ENCODE results near the gene TBC1D4. TPM values are rescaled to one million over a fixed set of nuclear protein-coding genes. Genes with fewer than 3 reads are reported as not detected.
A peak's percentile ranks its signal among the peaks of the same experiment; 100 is the strongest.

Gene TBC1D4
- polyA plus RNA-seq, 1 of the 3 experiments (the other 2 are of a cell fraction): 8.8 TPM

- peaks cover 0 to 4% of the 10 kb centered on the region in 2 experiments; a peak in 2 of 4 replicates for H3K4me1 ChIP-seq (ENCODE audit: control insufficient read depth in 1 of 2, insufficient read depth in 2 of 2, low read depth in 1 of 2, low read length in 1 of 2)
- no peak overlapping the region for H3K9ac ChIP-seq
- H3K4me3 ChIP-seq (ENCODE audit: low read depth in 2 of 2, low read length in 1 of 2): no peak overlapping the region
- no peaks in the 10 kb centered on the region for H3K9me3 ChIP-seq
- POLR2A ChIA-PET: no interaction called here
- H3K79me2 ChIP-seq (ENCODE audit: insufficient read depth): no peaks in the 10 kb centered on the region
- no peak overlapping the region for H2AFZ ChIP-seq (ENCODE audit: low read depth)
- no peaks in the 10 kb centered on the region for H3K36me3 ChIP-seq (replicated peaks in 1 of 2; ENCODE audit: control insufficient read depth in 1 of 2, insufficient read depth in 2 of 2, low read length in 1 of 2)
- H3K4me2 ChIP-seq: no peak overlapping the region
- WGBS (ENCODE audit: low lambda C conversion rate): 97% methylated on average over 2 of the region's 2 CpGs
- TF ChIP-seq MEF2A (IDR thresholded peaks at IDR 0.05; ENCODE audit: borderline replicate concordance, low read depth) (no peak), SMC3 (IDR thresholded peaks at IDR 0.05; ENCODE audit: low read depth, low read length) (no peak), RXRA (IDR thresholded peaks at IDR 0.05; ENCODE audit: borderline replicate concordance, low read depth) (no peak), YY1 (IDR thresholded peaks at IDR 0.05; ENCODE audit: low read depth) (no peak), NFIC (IDR thresholded peaks at IDR 0.05; ENCODE audit: borderline replicate concordance) (0 out of 2 replicates have a peak, but pooled peaks have one; percentile 9), TCF12 (IDR thresholded peaks at IDR 0.05) (0 out of 2 replicates have a peak, but pooled peaks have one; percentile 22), TAF1 (IDR thresholded peaks at IDR 0.05; ENCODE audit: borderline replicate concordance, low read depth, low read length) (no peak), GABPA (IDR thresholded peaks at IDR 0.05; ENCODE audit: low read depth) (no peak), ELF1 (IDR thresholded peaks at IDR 0.05) (no peak), EZH2phosphoT487 (IDR thresholded peaks at IDR 0.05; ENCODE audit: borderline replicate concordance, low read depth) (no peak)
- TF ChIP-seq, protein P1, sequence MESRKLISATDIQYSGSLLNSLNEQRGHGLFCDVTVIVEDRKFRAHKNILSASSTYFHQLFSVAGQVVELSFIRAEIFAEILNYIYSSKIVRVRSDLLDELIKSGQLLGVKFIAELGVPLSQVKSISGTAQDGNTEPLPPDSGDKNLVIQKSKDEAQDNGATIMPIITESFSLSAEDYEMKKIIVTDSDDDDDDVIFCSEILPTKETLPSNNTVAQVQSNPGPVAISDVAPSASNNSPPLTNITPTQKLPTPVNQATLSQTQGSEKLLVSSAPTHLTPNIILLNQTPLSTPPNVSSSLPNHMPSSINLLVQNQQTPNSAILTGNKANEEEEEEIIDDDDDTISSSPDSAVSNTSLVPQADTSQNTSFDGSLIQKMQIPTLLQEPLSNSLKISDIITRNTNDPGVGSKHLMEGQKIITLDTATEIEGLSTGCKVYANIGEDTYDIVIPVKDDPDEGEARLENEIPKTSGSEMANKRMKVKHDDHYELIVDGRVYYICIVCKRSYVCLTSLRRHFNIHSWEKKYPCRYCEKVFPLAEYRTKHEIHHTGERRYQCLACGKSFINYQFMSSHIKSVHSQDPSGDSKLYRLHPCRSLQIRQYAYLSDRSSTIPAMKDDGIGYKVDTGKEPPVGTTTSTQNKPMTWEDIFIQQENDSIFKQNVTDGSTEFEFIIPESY (IDR thresholded peaks at IDR 0.05; ENCODE audit: borderline replicate concordance, low read depth): no peak
- TF ChIP-seq, protein P2, sequence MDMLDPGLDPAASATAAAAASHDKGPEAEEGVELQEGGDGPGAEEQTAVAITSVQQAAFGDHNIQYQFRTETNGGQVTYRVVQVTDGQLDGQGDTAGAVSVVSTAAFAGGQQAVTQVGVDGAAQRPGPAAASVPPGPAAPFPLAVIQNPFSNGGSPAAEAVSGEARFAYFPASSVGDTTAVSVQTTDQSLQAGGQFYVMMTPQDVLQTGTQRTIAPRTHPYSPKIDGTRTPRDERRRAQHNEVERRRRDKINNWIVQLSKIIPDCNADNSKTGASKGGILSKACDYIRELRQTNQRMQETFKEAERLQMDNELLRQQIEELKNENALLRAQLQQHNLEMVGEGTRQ (IDR thresholded peaks at IDR 0.05; ENCODE audit: borderline replicate concordance, low read depth, low read length): no peak
- TF ChIP-seq, protein P3, sequence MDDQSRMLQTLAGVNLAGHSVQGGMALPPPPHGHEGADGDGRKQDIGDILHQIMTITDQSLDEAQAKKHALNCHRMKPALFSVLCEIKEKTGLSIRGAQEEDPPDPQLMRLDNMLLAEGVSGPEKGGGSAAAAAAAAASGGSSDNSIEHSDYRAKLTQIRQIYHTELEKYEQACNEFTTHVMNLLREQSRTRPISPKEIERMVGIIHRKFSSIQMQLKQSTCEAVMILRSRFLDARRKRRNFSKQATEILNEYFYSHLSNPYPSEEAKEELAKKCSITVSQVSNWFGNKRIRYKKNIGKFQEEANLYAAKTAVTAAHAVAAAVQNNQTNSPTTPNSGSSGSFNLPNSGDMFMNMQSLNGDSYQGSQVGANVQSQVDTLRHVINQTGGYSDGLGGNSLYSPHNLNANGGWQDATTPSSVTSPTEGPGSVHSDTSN (IDR thresholded peaks at IDR 0.05): no peak
- H3K9me2 ChIP-seq: no peaks in the 10 kb centered on the region
- no peak overlapping the region; a peak in 1 of 4 replicates for H3K27ac ChIP-seq (ENCODE audit: low read depth in 2 of 2, low read length in 1 of 2)
- no peaks in the 10 kb centered on the region for H3F3A ChIP-seq (replicated peaks; ENCODE audit: insufficient read depth)
- no peak for DNase-seq
- no peaks in the 10 kb centered on the region for H4K20me1 ChIP-seq (ENCODE audit: insufficient read depth)
- CTCF ChIA-PET: interaction anchor here (0.8 kb wide), 1 partner anchor 8 kb away, joined by 4 read pairs; no protein-coding TSS in a partner anchor
- no peaks in the 10 kb centered on the region for H3K27me3 ChIP-seq (ENCODE audit: insufficient read depth)
Observed at GRCh38 chr13:75440100-75440499, 41.9 kb downstream of the TBC1D4 start.

All from SK-N-SH (cell line).